T-helper 22 cell (primary cell): ENCODE results near the gene TRIM49D2.
"Not testable (repeated sequence)": the region's sequence is repeated elsewhere in the genome, so short reads cannot be mapped to it uniquely, and the experiment has no call there.

Experiments used
- DNase-seq: peaks from one replicate; pipeline ENCODE4 v3.0.0-alpha.2; 2020; ENCODE audit warnings: low read depth

TRIM49D2 gene

GRCh38 chr11:89923764-89924163 is at the start of gene TRIM49D2:
TSS of gene TRIM49D2 (plus strand) at chr11:89924064. CDS start at chr11:89926762, 2,698 bp downstream.
- not testable (repeated sequence) for DNase-seq

- DNase-seq: not testable (repeated sequence)
These were observed 46.4 kb upstream of the TRIM49D2 start for GRCh38 chr11:89877511-89877910.

GRCh38 chr11:89893245-89893644 is 30.6 kb upstream of the TRIM49D2 start:
- DNase-seq: not testable (repeated sequence)

GRCh38 chr11:89900809-89901208 is 23.1 kb upstream of the TRIM49D2 start:
- DNase-seq: not testable (repeated sequence)

- DNase-seq: no peak
These were observed 1.6 kb upstream of the TRIM49D2 start, which contains the start of gene TRIM49D1 for GRCh38 chr11:89922195-89922660. TSS of gene TRIM49D1 (minus strand) at chr11:89922245. CDS start at chr11:89917710, 4,535 bp downstream.

GRCh38 chr11:89960833-89961232 is 37.0 kb downstream of the TRIM49D2 start:
- DNase-seq: not testable (repeated sequence)

- not testable (repeated sequence) for DNase-seq
These were observed 41.9 kb downstream of the TRIM49D2 start, which contains the start of gene TRIM64 for GRCh38 chr11:89965737-89966136. TSS of gene TRIM64 (plus strand) at chr11:89966037. CDS start at chr11:89968504, 2,467 bp downstream.
